Hindlimb muscle (tissue), 1 donor: ENCODE data around the gene INO80B. TPM values are rescaled to one million over a fixed set of nuclear protein-coding genes. Genes with fewer than 3 reads are reported as not detected.
A peak's percentile ranks its signal among the peaks of the same experiment; 100 is the strongest.
"Not testable (repeated sequence)": the region's sequence is repeated elsewhere in the genome, so short reads cannot be mapped to it uniquely, and the experiment has no call there.

Experiments used
- DNase-seq: peaks from one replicate; pipeline ENCODE4 v3.0.0-alpha.2; 2013
- polyA plus RNA-seq: library from polyadenylated mRNA; unstranded; fragments of 120-200 nt; gene quantifications from one replicate; pipeline ENCODE4 v1.2.1, GENCODE V29; 2013; ENCODE audit not compliant: insufficient read length

INO80B gene
- polyA plus RNA-seq, 1 donor = 23.7 TPM

DNA sequence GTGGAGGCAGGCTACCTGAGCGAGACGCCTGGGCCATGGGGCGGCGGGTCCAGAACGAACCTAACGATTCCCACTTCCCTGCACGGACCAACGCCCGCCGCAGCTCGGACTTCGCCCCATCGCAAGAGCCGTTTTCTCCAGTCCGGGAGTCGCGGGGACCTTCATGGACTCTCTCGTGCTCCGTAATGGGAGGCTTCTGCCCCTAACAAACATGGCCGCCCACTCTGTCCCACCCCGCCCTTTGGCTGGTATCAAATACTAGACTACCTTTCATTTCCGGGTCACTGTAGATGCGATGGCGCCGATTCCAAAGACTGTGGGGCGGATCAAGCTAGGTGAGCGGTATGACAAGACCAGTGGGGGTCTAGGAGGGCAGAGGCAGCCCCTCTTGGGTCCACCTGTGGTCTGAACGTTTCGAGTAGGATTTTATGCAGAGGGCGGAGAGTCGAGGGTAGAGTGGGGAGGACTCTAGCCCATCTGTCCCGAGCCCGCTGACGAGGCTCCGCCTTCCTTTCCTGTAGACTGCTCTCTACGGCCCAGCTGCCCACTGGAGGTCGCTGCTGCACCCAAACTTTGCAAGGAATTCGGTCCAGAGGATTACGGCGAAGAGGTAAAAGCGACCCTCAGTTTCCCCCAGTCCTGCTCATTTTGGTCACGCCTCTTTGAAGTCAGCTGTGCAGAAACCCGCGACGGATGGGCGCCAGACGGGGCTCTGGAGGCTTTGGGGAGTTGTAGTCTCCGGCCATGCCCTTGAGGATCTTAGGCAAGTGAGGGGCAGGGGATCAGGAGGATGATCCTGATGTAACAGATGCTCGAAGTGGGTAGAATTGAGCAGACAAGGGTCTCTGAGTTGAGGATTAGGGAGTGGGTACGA is 28.2 kb downstream of the INO80B start, which contains the start of the genes CCDC142 and TTC31:
Gene CCDC142, minus strand, starts transcription at position 198 of the 874 bp plus-strand sequence. Its CDS starts 161 bp downstream, at position 37.
Gene TTC31, plus strand, starts transcription at position 281 of the 874 bp plus-strand sequence. Its CDS starts 15 bp downstream, at position 296.
- DNase-seq = peak; percentile 96

DNA sequence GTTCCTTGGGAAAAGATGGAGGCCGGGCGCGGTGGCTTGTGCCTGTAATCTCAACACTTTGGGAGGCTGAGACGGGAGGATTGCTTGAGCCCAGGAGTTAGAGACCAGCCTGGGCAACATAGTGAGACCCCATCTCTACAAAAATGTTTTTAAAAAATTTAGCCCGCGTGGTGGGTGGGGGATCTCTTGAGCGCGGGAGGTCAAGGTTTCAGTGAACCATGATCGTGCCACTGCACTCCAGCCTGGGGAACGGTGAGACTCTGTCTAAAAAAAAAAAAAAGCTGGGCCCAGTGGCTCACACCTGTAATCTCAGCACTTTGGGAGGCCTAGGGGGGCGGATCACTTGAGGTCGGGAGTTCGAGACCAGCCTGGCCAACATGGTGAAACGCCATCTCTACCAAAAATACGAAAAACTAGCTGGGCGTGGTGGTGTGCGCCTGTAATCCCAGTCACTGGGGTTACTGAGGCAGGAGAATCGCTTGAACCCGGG is 28.8 kb downstream of the INO80B start:
- DNase-seq = not testable (repeated sequence)

DNA sequence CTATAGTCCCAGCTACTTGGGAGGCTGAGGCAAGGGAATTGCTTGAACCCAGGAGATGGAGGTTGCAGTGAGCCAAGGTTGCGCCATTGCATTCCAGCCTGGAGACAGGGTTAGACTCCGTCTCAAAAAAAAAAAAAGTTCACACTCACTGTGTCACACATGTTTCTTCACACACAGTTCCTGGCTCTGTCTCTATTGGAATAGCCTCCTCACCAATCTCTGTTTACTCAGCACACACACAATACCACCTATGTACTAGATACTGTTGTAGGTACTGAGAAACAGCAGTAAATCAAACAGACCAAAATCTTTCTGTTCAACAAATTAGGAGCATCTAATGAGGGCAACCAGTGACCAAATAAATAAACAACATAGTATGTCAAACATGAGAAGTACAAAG is 31.3 kb downstream of the INO80B start:
- DNase-seq = no peak

DNA sequence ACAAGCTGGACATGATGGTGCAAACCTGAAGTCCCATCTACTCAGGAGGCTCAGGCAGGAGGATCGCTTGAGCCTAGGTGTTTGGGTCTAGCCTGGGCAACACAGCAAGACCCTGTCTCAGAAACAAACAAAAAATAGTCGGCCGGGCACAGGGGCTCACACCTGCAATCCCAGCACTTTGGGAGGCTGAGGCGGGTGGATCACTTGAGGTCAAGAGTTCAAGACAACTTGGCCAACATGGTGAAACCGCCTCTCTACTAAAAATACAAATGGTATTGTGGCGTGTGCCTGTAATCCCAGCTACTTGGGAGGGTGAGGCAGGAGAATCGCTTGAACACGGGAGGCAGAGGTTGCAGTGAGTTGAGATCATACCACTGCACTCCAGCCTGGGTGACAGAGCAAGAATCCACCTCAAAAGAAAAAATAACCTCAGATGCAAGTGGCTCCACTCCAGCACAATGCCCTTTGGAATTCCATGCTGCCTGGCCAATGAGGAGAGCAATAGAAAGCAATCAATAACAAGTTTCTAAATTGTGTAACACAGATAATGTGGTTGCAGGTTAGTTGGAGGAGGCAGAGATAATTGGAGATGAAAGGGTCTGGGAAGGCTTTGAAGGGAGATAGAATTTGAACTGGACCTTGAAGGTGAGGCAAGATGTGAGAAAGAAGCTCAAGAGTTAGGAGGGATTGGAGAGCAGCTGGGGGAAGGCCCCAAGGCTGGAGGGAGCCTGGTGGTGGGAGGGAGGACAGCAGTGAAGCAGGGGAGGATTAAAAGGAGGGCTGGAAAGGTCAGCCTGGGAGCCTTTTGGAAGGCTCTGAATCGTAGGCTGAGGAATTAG is 34.0 kb downstream of the INO80B start:
- no peak for DNase-seq

DNA sequence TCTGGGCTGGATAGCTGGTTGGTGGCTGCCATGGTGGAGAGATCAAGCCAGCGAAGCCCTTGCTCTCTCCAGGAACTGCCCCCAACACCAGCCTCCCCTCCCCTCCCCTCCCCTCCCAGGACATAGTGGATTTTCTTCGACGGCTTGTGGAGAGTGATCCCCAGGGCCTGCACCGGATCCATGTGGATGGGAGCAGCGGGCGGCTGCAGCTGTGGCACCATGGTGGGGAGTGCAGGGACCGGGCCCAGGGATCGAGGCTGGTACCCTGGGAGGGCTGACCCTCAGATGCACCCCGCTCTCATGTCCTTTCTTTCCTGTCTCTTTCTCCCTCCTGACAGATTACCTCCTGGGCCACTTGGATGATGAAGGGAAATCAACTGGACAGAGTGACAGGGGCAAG is 35.0 kb downstream of the INO80B start:
- no peak for DNase-seq

DNA sequence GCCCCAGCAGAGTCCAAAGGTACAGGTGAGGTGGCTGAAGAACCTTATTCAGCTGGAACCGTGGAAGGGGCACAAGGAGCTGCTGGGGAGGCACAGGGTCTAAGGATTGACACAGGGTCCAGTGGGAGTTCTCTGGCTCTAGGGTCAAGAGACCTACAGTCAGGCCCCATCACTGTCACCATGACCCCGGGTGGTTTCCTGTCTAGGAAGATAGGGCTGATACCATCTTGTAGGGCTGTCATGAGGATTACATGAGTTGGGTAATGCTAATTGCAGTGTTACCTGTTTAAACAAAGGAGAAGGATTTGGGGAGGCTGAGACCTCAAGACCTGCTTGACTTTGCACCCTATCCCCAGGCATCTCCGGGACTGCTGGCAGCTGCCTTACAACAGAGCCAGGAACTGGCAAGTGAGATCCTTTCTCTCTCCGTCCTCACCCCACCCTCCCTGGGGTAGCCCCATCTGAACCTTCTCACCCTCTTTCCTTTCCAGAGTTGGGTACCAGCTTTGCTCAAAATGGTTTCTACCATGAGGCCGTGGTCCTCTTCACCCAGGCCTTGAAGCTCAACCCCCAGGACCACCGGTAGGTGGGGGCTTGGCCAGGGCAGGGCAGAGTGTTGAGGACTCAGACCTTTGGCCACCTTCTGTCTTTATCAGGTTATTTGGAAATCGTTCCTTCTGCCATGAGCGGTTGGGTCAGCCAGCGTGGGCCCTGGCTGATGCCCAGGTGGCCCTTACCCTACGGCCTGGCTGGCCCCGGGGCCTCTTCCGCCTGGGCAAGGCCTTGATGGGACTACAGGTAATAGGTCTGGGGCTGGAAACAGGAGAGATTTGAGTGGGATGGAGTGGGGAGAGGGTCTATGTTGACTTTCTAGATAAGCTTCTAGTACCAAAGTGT is 37.0 kb downstream of the INO80B start:
- DNase-seq = no peak

DNA sequence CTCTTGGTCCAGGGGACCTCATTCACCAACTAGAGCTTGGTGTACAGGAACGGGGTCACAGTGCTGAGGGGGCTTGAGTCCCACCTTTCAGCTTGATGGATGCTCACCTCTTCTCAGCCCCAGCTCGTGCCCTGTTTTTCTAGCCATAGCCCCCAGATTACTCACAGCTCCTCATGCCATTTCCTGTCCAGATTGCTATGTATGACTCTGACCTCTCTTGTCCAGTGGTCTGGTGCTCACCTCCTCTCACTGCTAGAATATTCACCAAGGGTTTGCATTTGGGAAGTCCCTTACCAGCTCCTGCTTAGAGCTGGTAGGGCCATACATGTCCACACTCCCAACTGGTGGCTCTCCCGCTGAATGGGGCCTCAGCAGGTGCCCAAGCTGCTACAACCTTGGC is 38.7 kb downstream of the INO80B start:
- DNase-seq = no peak

DNA sequence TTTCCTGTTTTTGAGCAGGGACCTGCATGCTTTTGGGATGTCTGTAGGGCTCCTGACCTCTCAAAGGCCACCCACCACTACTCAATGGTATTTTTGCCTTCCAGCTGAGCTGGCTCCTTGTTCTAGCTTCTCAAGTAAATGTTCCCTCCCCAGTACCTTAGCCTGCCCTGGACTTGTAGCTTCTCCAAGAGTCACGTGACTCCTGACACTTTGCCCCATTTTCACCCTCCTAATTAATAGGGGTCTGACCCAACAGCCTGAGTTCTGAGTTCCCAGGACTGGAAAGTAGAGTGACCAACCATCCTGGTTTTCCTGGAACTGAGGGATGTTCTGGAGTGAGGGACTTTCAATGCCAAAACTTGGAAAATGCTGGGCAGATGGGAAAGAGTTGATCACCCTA is 40.6 kb downstream of the INO80B start:
- no peak for DNase-seq

DNA sequence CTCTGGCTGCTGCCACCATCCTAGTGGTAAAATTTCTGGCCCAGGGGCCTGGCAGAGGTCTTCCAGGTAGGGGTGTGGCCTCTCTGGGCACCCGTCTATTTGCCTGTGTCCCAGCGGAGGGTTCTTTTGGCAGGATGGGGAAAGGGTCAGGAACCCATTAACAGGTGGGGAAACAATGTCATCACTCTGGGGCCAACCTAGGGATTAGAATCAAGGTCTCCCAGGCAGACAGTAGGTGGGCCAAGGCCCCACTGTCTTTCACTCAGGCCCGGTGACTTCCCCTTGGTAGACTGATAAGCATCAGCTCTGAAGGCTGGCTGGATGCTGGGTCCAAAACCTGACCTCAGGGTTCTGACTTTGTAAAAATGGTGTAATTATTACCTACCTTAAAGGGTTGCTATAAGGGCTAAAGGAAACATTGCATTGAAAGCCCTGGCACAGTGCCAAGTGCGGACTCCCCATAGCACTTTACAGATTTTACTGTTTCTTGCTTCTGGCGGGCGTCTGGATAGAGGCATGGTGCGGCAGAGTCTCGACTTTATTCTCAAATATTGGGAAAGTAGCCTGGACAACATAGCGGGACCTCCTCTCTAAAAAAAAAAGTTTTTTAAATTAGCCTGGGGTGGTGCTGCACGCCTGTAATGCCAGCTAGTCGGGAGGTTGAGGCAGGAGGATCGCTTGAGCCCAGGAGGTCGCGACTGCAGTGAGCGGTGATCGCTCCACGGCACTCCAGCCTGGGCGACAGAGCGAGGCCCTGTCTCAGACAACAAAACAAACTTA is 42.3 kb downstream of the INO80B start:
- no peak for DNase-seq

DNA sequence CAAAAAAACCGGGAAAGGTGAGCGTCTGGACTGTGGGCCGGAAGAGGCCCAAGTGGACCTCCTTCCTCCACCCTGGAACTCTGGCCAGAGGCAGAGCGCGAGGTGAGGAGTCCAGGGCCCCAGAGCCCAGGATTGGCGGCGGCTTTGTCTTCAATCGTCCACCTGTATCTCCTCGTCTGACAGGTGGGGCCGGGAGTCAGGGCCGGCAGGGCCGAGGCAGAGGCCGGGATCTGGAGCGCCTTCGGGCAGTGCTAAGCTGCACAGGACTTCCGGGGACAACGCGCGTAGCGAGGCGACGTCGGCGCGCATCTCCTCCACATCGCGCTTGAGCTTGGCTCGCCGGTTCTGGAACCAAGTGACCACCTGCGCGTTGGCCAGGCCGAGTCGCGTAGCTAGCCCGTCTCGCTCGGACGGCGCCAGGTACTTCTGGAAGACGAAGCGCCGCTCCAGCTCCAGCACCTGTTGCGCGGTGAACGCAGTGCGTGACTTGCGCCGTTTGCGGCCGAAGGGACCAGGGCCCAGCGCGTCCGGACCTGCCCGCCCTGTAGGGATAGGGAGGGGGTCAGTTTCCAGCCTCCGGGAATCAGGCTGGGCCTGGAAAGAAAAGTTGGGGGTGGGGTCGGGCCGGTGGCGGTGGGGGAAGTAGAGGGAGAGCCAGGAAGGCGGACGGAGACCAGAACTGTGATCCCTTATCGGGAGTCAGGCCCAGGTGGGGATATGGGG is 43.1 kb downstream of the INO80B start:
- no peak for DNase-seq

DNA sequence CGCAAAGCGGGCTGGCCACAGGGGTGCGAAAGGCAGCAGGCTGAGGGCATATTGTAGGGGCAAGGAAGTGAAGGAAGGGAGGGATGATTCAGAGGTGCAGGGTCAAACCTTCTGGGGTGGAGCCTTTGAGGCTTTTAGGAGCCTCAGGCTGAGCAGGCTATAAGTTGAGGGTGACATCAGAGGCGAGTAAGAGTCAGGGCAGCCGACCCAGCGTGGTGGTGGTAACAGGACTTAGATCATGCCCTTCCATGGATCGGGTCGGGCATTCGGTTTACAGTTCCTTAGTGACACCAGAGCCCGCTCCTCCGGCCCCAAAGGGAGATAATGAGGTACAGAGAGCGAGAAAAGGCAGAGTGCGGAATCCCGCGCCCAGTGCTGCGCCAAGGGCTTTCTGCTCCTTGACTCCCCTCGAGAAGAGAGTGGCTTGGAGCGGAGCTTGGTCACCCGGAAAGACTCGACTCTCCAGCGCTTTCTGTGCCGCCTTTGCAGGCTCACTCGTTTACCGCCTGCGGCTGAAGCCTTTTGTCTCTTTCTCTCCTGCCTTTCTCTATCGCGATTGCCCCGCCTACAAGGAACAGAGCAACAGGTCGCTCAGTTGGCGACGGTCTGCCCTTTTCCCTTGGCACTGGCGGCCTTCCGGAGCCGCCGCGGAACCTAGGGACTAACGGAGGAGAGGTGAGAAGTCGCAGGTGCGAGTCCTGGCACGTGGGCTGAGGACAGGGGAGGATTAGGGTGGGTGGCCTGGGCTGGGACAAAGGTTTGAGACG is 43.8 kb downstream of the INO80B start:
- peak; percentile 19 for DNase-seq

DNA sequence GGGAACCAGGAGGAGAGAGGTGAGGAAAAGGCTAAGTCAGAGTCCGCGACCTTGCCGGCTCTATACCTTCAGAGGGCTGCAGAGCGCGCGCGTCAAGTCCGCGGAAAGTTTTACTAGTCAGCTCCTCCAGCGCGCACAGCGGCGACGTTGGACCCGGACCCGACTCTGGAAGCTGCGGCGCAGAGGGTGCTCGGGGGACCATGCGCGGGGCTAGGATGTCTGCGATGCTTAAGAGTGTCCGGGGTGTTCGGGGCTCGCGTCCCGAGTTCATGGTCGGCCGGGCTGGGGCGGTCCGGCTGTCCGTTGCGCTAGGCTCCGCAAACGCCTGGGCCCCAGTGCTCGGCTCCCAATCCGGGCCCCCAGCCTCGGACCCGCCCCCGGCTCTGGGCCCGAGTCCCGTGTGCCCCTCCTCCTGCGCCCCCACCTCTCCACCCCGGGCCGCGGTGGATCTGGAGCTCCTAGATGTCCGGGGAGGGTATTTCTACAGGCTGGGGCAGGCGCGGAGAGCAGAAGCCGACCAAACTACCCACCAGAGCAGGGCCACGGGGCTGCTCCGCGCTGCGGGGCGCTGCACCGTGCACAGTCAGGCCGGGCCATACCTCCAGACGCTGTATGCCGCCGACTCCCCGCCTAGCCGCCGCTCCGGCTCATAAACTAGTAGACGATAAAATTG is 44.5 kb downstream of the INO80B start, which contains the start of gene LBX2:
Gene LBX2, minus strand, starts transcription at position 337 of the 673 bp plus-strand sequence. Its CDS starts 66 bp downstream, at position 271.
- peak; percentile 27 for DNase-seq

DNA sequence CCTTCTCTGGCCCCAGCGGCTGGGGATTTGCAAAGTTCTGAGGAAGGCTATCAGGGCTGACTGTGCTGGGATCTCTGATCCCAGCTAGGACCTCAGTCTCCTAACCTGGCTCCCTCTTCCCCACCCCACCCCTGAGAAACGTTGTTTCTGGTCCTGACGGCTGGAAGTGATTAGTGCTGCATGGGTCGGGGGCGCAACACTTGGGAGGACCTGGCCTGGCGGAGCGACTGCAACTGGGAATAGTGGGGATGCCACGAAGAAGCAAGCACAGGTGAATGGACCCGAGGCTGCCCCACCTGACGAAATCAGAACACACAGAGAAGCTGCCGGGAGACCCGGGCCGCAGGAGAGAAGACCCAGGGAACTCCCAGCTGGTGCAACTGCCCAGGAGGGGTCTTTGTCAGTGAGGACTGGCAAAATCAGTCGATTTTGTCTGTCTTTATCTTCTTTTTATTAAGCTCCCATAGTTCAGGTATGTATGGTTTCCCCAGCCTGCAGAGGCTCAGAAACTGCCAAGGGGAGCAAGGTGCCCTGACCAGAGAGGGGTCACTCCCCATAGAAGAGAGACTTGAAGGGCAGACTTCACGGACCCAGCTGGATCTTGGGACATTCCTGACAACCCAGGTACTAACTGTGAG is 45.2 kb downstream of the INO80B start:
- DNase-seq = no peak

DNA sequence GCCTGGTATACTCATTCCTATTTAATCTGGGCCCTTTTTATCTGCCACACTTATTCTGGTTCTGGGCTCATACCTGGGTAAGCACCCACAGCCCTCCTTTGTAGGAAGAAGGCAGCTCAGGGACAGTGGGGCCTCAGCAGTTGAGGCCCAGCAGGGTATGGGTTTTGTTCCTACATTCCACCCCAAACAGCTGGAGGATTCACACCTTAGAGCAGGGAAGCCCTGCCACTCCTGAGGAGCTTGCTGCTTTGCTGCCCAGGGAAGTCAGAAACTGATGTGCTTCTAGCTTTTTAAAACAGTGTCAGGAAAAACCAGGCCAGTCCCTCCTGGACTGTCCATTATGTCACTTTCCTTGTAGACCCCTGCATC is 45.7 kb downstream of the INO80B start:
- DNase-seq = no peak

DNA sequence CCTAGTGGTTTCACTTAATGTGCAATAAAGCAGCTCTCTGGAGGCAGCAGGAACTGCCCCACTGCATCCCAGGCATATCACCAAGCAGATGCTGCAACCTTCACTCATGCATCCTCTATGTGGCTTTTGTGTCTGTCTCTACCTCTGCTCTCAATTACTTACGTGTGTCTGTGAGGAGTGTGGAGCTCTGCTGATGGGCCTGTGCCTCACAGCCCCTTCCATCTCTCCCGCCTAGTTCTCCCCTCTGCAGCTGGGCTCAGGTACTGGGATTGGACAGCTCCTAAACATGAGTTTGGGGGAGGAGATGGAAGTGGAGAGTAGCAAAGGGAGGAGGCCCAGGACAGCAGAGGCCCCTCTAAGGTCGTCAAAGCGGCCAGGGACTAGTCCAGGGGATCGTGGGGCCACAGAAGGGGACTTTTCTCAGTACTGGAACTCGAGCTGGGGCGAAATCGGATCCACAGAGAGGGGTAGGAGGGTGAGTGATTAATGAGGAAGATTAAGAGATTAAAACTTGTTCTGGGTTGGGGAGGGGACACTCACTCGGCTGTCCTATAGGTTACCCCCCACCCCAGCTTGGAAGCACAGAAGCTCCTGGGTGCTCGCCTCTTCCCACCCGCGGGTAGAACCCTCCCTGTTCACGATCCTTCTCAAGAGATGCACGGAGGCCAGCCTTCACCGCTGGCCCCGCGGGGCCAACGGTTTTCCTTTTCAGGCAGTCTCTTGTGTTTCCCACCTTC is 46.6 kb downstream of the INO80B start:
- no peak for DNase-seq

DNA sequence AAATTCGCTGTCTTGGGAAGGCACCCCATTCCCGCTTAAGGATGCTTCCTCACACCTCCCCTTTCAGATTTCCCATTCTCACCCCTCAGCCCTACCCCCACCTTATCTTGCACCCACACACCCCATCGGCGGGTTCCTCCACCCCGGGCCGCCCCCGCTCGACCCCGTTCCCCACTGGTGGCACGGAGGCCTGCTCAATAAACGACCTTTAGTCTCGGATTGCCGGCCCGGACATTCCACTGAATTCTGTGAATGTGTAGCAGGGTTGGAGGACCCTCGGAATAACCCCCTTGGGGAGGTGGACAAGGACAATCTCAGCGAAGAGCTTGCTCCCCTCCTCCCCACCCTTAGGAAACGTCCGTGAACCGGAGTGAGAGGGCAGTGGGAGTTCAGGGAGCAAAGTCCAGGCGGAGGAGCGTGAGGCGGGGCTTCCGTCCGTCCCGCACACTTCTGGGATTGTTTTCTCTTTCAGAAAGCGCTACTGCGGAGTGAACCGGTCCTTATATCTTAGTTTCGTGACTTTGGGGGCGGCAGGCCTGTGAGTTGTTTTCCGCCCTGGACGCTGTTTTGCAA is 47.3 kb downstream of the INO80B start:
- peak; percentile 29 for DNase-seq

DNA sequence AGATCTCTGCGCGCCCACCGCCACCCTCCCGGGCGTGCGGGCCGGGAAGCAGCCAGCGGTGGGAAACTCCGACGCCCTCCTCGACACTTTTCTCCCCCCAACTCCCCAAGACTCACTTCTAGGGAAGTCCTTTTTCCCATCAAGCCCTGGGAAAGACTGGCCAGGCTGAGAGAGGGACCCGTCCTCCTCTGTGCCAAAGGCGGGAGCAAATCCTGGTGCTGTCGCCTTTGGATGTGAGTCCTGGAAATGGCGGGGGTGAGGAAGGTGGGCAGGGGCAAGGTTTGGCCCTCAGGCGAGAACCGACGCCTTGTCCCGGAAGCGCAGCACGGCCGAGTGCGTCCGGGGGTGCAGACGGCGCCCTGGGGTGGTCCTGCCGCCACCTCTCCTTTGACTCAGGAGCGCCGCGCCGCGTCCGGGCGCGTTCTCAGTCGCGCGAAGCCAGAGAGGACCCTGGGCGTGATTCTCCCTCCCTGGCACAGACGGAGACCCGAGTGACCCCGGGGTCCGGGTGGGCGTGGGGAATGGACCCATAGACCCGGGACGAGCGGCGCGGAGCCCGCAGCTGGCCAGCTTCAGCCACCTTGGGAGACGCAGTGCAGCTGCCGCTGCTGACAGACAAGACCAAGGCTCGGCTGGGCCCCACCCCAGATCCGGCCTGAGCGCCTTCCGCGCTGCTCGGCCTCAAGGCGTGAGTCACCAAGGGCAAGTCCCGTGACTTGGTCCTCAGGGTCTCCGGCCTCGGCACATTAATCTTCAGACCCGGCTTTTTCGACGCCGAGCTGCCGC is 48.0 kb downstream of the INO80B start:
- DNase-seq = peak; percentile 66
